Measurements from ENCODE around the gene MTFMT. TPM values are rescaled to one million over a fixed set of nuclear protein-coding genes. Genes with fewer than 3 reads are reported as not detected.
A peak's percentile ranks its signal among the peaks of the same experiment; 100 is the strongest.

The MTFMT gene
- total and polyA plus RNA-seq, 2 of the 4 experiments (the other 2 are of a cell fraction), result 8.9 to 21.3 TPM

- ChIA-PET CTCF (no interaction called here), POLR2A (ENCODE audit: unreplicated experiment) (no interaction called here)
- Histone ChIP-seq H2AFZ (replicated peaks; ENCODE audit: low read length, poor library complexity) (peak overlapping the region; percentile 48), H3K4me3 (ENCODE audit: insufficient read depth, low read depth, low read length) (no peak overlapping the region), H3K9me1 (ENCODE audit: insufficient read depth, low read length) (peaks cover 37% of the 10 kb centered on the region), H4K5ac (ENCODE audit: low read depth, low read length) (no peak overlapping the region; the same call in 1 of the 2 replicates), H2AK5ac (ENCODE audit: low read depth, low read length) (peak overlapping the region; percentile 81), H3K36me3 (ENCODE audit: control insufficient read depth, insufficient read depth, low read length) (no peaks in the 10 kb centered on the region), H3K56ac (ENCODE audit: extremely low read depth, insufficient read depth, low read length) (no peak overlapping the region), H4K20me1 (ENCODE audit: insufficient read depth, low read length) (peaks cover 9% of the 10 kb centered on the region), H3K79me1 (ENCODE audit: low read depth in 1 of 2, low read length in 2 of 2) (no peaks in the 10 kb centered on the region), H3K27ac (ENCODE audit: insufficient read depth, low read length) (no peak overlapping the region), H3K27me3 (ENCODE audit: control insufficient read depth, insufficient read depth, low read length) (peaks cover 9% of the 10 kb centered on the region), H3K4ac (ENCODE audit: low read depth, low read length) (peak overlapping the region; percentile 42), H3K23ac (ENCODE audit: low read depth, low read length) (no peak overlapping the region), H2BK120ac (ENCODE audit: low read depth, low read length) (peak overlapping the region; percentile 53), H3K18ac (ENCODE audit: low read depth, low read length) (peak overlapping the region; percentile 37; the same call in 1 of the 2 replicates), H4K91ac (ENCODE audit: insufficient read depth, low read depth, low read length) (0 out of 2 replicates have a peak overlapping the region, but pooled peaks have one; percentile 32), H3K9ac (ENCODE audit: low read depth, low read length) (no peak overlapping the region), H4K8ac (ENCODE audit: low read depth in 2 of 2, low read length in 2 of 2) (peak overlapping the region in 1 of 2 experiments; percentile 36; a peak in 2 of 4 replicates), H3K9me3 (ENCODE audit: control insufficient read depth, insufficient read depth, low read length) (no peaks in the 10 kb centered on the region), H3K4me2 (ENCODE audit: low read depth, low read length) (no peak overlapping the region), H2BK20ac (ENCODE audit: low read depth, low read length) (0 out of 2 replicates have a peak overlapping the region, but pooled peaks have one; percentile 16), H3K14ac (replicated peaks; ENCODE audit: low read depth, low read length) (peak overlapping the region; percentile 23; the same call in 1 of the 2 replicates), H2BK15ac (ENCODE audit: low read depth, low read length) (peak overlapping the region; percentile 77; the same call in 2 of the 3 replicates), H2BK5ac (ENCODE audit: low read depth, low read length, poor library complexity, severe bottlenecking) (no peak overlapping the region), H3K4me1 (ENCODE audit: control insufficient read depth, insufficient read depth, low read length) (peaks cover 42% of the 10 kb centered on the region), H2AK9ac (replicated peaks; ENCODE audit: low read depth, low read length, poor library complexity) (no peak overlapping the region)
- no peak for DNase-seq
- WGBS, 2 experiments (ENCODE audit: extremely low coverage in 2 of 2, insufficient read length in 1 of 2), result no CpG with 5 or more reads among the region's 5 CpGs
- no peak for ATAC-seq (ENCODE audit: low read depth)
- dilution Hi-C loops (cut with HindIII; ENCODE audit: low sequenced_read_pairs, unreplicated experiment) (no loop called here), in situ Hi-C loops (cut with MboI; ENCODE audit: low sequenced_read_pairs) (no loop called here), intact Hi-C loops (cut with micrococcal nuclease) (no loop called here)
- TF ChIP-seq CTCF (conservative IDR thresholded peaks at IDR 0.05; ENCODE audit: low read depth, low read length) (no peak), MAZ (IDR thresholded peaks at IDR 0.05; ENCODE audit: borderline replicate concordance, low read depth, low read length) (no peak), FOS (IDR thresholded peaks at IDR 0.05; ENCODE audit: low read depth, low read length) (no peak), MXI1 (IDR thresholded peaks at IDR 0.05; ENCODE audit: borderline replicate concordance, low read depth, low read length) (no peak), MAFK (IDR thresholded peaks at IDR 0.05; ENCODE audit: low read depth, low read length) (no peak), RAD21 (IDR thresholded peaks at IDR 0.05; ENCODE audit: low read length) (no peak)
- BruUV-seq (replicated peaks), result no TSS peak
These were observed 42.0 kb upstream of the MTFMT start for GRCh38 chr15:65071381-65071811.

Measured in IMR-90 (cell line).